GM23338 (cell line): ENCODE data around the gene RFX2. TPM values are rescaled to one million over a fixed set of nuclear protein-coding genes. Genes with fewer than 3 reads are reported as not detected.

Experiments used
- CREB1 ChIP-seq: fragments of 250-450 bp; sonication (Bioruptor Pico); IDR thresholded peaks from 2 replicates; pipeline ENCODE4 v1.5.0; 2020; ENCODE audit warnings: low read depth, mild to moderate bottlenecking, moderate library complexity
- ETS1 ChIP-seq: IDR thresholded peaks from 2 replicates; pipeline ENCODE4 v1.6.1; 2016; ENCODE audit warnings: antibody characterized with exemption
- EZH2phosphoT487 ChIP-seq: fragments of 200-600 bp; sonication (generic); IDR thresholded peaks from one replicate; pipeline ENCODE4 v1.8.1; 2018; ENCODE audit warnings: antibody characterized with exemption; ENCODE audit not compliant: unreplicated experiment
- JUNB ChIP-seq: IDR thresholded peaks from one replicate; pipeline ENCODE4 v1.6.1; 2016; ENCODE audit warnings: antibody characterized with exemption; ENCODE audit not compliant: unreplicated experiment
- POLR2AphosphoS5 ChIP-seq: IDR thresholded peaks from 2 replicates; pipeline ENCODE4 v1.6.1; 2016; ENCODE audit warnings: antibody characterized with exemption, low read depth
- REST ChIP-seq: IDR thresholded peaks from one replicate; pipeline ENCODE4 v1.6.1; 2018; ENCODE audit warnings: antibody characterized with exemption; ENCODE audit not compliant: unreplicated experiment
- STAT1 ChIP-seq: IDR thresholded peaks from one replicate; pipeline ENCODE4 v1.6.1; 2016; ENCODE audit warnings: antibody characterized with exemption; ENCODE audit not compliant: unreplicated experiment
- ZNF462 ChIP-seq: fragments of 250-450 bp; sonication (Bioruptor Pico); IDR thresholded peaks from 2 replicates; pipeline ENCODE4 v1.5.0; 2020; ENCODE audit warnings: mild to moderate bottlenecking, moderate library complexity
- polyA plus RNA-seq: library from polyadenylated mRNA; unstranded; fragments of >200 nt; fragmentation: Nextera tagmentation; extraction: Ambion mirVana; gene quantifications from 2 replicates; pipeline ENCODE4 v1.2.1, GENCODE V29; 2016
- total RNA-seq: library from RNA; depleted of rRNA; stranded (reverse); fragments of >200 nt; shearing (Covaris generic); gene quantifications from 2 replicates; pipeline ENCODE4 v1.2.3, GENCODE V29; 2014

The RFX2 gene
- total and polyA plus RNA-seq, 2 experiments from 2014 or later: 4.6 to 13.0 TPM

GRCh38 chr19:5990289-5990797 is 120.0 kb downstream of the RFX2 start (continued):
- TF ChIP-seq ZNF462 (CRISPR knock-in tag): no peak
- no peak for TF ChIP-seq EZH2phosphoT487
- no peak for TF ChIP-seq CREB1
- TF ChIP-seq ETS1: no peak
- TF ChIP-seq REST: no peak
- TF ChIP-seq POLR2AphosphoS5: no peak
- TF ChIP-seq STAT1: no peak
- TF ChIP-seq JUNB: no peak
